Lung microvascular endothelial cell (primary cell): ENCODE data around the gene TPCN1. TPM values are rescaled to one million over a fixed set of nuclear protein-coding genes. Genes with fewer than 3 reads are reported as not detected.

Experiments used
- DNase-seq, 2 donors: peaks; one replicate each; pipeline versions ENCODE4 v3.0.0 to v3.0.0-alpha.2; 2010; ENCODE audit warnings: low read depth in 2 of 2
- total RNA-seq: library from RNA; depleted of rRNA; stranded (reverse); fragments of >200 nt; gene quantifications from 2 replicates; pipeline ENCODE4 v1.2.1, GENCODE V29; 2014

The TPCN1 gene
- total RNA-seq, 1 donor from 2014 or later: 3.8 TPM

DNA sequence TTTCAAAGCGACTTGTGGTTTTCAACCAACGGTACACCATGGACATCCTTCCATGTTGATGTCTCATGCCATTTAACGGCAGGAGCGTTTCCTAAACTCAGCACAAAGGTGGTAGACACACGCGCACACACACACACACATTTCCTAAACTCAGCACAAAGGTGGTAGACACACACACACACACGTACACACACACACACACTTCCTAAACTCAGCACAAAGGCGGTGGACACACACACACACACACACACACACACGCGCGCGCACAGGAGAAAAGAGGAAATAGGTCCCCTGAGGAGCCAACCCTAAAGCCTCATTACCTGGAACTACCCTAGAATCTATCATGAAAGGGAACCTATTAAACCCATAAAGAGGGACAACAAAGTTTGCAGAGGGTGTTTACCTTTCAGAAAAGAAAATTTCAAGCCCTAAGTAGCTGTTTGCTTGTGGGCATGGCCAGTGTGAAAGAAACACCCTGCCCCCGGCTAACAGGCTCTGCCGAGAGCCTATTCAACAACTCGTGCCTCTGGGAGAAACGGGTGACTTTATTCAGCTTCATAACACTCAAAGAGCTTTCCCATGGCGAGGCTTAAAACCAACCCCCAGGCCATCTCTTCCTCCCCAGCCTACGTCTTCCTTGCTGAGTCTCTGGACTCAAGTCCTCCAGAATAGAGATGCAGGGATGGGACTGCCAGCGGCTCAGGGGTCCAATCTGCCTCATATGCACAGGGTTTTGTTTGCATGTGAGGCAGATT, 81.8 kb downstream of the TPCN1 start:
- DNase-seq: peak in 1 of 2 donors; percentile 29

DNA sequence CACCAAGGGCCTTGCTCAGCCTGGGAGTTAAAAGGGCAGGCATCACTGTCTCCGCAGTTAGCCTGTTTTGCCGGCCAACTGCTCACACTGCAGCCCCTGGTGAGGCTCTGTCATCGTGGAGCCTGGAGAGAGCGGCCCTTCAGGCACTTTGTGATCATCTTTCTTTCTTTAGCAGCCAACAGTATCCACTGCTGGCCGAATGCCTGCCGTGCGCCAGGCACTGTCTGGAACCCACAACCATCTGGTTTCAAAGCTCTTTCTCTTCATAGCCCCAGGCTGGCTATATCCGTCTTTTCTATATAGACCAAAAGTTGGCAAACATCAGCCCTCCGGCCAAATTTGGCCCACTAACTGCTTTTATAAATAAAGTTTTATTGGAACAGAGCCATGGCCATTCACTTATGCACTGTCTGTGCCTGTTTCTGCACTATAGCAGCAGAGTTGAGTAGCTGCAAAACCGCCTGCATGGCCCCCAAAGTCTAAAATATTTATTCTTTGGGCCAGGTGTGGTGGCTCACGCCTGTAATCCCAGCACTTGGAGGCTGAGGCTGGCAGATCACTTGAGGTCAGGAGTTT, 84.1 kb downstream of the TPCN1 start:
- DNase-seq: no peak

- DNase-seq: no peak
Measured at GRCh38 chr12:113306382-113306781, 85.1 kb downstream of the TPCN1 start.

DNA sequence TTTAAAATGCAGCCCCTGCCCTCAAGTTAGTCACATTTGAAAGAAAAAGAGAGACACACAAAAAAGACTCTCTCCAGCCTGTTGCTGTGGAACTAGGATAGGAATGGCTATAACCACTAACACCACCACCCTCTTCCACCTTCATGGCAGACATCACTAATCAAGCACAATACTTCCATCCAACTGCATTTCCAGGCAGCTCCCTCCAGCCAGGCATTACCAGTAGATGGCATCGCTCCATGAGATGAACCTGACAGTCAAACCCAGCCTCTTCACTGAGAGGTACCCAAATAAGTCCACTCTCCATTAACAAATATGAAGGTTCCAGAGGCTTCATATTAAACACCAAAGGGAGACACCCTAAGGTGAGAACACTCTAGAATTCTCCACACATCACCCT, 89.2 kb downstream of the TPCN1 start:
- DNase-seq: peak; percentile 28 to 34

DNA sequence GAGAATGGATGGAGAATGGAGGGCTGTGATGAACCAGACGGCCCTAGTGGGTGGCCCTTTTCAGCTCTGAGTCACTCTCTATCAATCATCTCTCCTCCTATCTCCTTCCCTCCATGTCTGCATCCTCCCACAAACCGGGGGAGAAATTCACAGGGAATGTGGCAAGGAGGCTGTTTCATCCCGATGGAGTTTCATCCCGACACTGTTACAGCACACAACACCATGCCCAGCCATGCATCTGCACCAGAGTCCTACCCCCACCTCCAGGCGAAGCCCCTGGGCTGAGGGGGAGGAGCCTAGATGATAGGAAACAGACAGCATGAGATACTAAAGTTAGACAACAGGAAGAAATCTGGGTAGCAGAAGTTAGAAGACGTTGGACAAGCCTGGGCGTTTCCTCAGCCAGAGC, 92.9 kb downstream of the TPCN1 start:
- no peak for DNase-seq

GRCh38 chr12:113315358-113315757, 94.1 kb downstream of the TPCN1 start:
- no peak for DNase-seq

DNA sequence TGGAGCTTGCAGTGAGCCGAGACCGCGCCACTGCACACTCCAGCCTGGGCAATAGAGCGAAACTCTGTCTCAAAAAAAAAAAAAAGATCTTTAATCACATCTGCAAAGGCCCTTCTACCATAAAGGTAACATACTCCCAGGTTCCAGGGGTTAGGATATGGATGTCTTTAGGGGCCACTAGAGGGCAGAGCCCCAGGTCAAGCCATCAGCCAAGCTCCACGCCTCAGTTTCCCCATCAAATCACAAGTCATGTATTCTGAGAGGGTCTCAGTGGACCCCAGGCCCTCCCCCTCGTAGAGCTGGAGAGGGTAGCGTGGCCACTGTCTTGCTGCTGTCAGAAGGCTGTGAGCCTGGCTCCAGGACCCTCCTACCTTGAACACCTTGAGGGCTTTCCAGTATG, 94.9 kb downstream of the TPCN1 start:
- DNase-seq: no peak

GRCh38 chr12:113317122-113317521, 95.9 kb downstream of the TPCN1 start:
- no peak for DNase-seq

DNA sequence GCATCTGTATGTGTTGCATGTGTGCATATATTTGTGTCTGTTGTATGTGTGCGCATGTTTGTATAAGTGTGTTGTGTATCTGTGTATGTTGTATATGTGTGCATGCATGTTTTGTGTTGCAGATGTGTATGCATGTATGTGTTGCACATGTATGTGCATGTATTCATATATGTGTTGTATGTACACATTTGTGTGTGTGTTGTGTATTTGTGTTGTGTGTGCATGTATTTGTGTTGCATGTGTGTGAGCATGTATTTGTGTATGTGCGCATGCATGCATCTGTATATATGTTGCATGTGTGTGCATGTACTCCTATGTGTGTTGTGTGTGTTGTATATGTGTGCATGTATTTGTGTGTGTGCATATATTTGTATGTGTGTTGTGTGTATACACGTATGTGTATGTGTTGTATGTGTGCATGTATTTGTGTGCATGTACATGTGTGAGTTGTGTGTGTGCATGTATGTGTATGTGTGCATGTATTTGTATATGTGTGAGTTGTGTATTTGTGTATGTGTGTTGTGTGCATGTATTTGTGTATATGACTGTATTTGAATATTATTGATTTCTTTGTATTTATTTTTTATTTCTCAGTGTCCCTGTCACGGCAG, 96.9 kb downstream of the TPCN1 start:
- no peak for DNase-seq

DNA sequence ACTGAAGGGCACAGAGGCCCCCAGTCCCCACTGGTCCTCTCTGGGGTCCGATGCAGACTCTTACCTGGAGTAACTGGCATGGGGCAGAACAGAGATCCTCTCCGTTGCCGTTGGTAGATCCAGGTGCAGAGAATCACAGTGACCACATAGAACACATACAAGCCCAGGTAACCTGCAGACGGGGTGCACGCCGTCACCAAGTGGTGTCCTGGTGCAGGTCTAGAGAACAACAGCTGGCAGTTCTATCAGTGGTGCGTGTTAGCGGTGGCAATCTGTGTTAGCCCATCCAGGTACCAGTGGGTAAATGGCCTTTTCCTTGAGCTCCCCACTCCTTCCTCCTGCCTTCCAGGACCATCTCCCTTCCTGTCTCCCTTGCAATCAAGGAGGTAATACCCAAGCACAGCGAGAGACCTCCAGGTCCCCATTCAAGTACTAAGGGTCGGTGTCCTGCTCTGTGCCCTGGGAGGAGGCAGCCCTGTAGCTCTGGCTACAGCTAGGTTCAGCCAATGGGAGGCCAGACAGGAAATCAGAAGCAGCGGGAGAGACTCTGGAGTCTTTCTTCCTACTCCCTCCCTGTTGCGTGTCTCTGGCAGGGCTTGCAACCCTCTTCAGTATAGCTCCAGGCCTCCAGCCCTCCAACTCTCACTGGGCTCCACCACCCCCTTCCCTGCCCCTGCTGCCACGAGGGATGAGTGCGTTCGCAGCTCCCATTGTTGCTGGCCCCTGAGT, 97.8 kb downstream of the TPCN1 start:
- no peak for DNase-seq

- DNase-seq: no peak
Measured at GRCh38 chr12:113320401-113320800, 99.1 kb downstream of the TPCN1 start.

- peak in 1 of 2 donors; percentile 75 for DNase-seq
Measured at GRCh38 chr12:113322343-113322742, 101.1 kb downstream of the TPCN1 start.

DNA sequence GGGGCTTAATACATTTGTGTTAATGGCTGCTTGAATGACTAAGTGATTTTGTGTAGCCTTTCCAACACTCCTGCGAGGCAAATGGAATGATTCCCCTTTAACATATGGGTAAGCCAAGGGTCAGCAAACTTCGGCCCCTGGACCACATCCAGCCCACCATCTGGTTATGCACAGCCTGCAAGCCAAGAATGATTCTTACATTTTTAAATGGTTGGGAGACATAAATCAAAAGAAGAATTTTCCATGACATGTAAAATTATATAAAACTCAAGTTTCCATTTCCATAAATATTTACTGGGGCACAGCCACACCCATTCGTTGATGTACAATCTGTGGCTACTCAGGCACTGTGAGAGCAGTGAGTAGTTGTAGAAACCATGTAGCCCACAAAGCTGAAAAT, 104.7 kb downstream of the TPCN1 start:
- peak; percentile 51 to 73 for DNase-seq

GRCh38 chr12:113326775-113327395, 105.6 kb downstream of the TPCN1 start:
- no peak for DNase-seq

DNA sequence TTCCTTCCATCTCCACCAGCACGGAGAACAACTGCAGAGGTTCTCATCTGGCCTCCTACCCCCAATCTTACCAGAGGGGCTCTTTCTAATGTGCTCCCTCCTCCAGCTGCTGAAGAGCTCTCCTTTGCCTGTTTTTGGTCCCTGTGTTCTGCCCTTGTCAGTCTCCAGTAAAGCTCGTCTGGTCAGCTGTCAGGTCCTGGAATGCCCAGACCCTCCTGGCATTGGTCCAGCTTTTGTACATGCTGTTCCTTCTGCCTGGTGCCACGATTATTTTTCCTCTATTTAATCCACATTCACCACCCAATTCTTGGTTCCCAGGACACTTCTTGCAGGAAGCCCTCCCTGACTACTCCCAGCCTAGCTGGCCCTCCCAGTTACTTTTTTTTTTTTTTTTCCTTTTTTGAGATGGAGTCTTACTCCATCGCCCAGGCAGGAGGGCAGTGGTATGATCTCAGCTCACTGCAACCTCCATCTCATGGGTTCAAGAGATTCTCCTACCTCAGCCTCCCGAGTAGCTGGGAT, 107.2 kb downstream of the TPCN1 start:
- DNase-seq: peak; percentile 38 to 42

GRCh38 chr12:113329022-113329790, 107.9 kb downstream of the TPCN1 start:
- peak in 1 of 2 donors; percentile 63 for DNase-seq

GRCh38 chr12:113329791-113330417, 108.6 kb downstream of the TPCN1 start:
- DNase-seq: no peak

DNA sequence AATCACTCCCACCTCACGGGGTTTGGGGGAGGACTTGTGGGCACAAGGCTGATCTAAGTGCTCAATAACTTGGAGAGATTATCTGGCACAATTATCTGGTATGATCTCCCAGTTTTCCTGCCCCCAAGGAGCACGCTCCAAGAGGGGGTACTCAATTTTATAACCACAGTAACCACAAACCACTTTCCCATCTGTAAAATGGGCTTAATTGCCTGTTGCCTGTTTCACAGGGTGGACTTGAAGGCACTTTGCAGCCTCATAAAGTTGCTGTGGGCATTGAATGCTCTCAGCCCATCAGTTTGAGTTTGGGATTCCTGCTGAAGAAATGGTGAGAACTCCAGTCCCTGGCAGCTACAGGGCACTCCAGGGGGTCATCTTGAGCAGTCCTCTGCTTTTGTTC, 109.2 kb downstream of the TPCN1 start:
- no peak for DNase-seq

DNA sequence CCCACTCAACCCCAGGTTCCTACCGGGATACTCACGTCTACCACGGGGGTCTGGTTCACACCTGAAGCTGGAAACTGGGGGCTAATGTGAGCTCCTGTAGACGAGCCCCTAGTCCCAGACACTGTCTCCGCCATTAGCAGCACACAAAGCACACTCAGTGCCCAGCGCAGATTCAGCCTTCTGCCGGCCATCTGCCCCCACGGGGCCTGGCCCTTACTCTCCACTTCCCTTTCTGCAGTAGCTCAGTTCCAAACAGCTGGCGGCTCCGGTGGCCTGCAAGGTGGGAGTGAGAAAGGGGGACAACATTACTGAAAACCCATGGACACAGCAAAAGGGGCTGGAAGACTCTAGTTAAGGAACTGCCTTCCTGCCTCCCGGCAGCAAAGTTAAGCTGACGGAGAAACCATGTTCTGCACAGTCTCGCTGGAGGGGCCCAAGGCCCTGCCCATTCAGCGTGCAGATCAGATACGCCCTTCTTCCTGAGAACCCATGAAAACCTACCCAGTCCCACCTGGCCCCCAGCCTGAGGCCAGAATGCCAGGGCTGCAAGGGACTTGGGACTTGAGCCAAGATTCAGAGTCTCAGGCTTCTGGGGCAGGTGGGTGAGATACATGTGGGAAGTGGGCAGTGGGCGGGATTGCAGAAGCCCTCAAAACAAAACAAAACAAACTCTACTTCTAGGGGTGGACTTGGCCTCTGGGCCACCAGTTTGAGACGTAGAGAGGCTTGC, 111.6 kb downstream of the TPCN1 start:
- no peak for DNase-seq

- peak in 1 of 2 donors; percentile 41 for DNase-seq
Measured at GRCh38 chr12:113333418-113333750, 112.1 kb downstream of the TPCN1 start.
